Inferior parietal cortex (tissue), 1 donor: ENCODE results near the gene ATXN7L1.

Source experiments
- DNase-seq: peaks from one replicate; pipeline ENCODE4 v3.0.0-alpha.2; 2016; ENCODE audit errors: extremely low spot score

ATXN7L1 gene

GRCh38 chr7:105584165-105584564 is 292.2 kb downstream of the ATXN7L1 start:
- DNase-seq = no peak

GRCh38 chr7:105583061-105583460 is 293.3 kb downstream of the ATXN7L1 start:
- DNase-seq = no peak

DNA sequence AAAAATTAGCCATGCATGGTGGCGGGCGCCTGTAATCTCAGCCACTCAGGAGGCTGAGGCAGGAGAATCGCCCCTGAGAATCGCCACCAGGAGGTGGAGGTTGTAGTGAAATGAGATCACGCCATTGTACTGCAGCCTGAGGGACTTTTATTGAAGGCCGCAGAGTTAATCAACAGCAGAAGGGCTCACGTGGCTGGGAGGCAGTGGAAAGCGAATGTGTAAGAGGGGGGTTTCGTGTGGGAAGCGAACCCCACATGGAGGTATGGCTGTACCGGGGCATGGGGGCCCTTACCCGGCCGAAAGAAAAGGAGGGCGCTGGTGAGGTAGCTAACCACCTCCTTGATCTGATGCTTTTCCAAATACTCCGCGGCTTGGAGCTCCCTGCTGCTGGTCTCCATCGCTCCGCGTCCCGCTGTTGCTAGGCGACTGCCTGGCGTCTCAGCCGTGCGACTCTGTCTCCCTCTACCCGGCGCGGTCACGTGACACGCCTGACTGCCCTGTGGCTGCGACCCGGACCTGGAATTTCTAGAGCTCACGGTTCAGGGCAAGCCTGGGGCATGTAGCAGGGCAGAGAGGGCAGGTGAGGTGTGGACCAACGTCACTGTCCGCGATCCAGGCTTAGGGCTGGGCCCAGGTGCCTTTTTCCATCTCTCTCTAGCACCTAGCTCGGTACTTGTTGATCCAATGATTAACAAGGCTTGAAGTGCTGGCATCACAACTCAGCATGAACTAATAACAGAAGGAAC is 295.2 kb downstream of the ATXN7L1 start, which contains the start of gene EFCAB10:
EFCAB10 (minus strand) TSS at position 428 of the 746 bp plus-strand sequence; CDS start at position 398, 30 bp downstream.
- DNase-seq = peak; percentile 67

GRCh38 chr7:105580022-105580740 is 296.2 kb downstream of the ATXN7L1 start:
- no peak for DNase-seq

- DNase-seq = no peak
These were observed 297.9 kb downstream of the ATXN7L1 start for GRCh38 chr7:105578496-105578895.

DNA sequence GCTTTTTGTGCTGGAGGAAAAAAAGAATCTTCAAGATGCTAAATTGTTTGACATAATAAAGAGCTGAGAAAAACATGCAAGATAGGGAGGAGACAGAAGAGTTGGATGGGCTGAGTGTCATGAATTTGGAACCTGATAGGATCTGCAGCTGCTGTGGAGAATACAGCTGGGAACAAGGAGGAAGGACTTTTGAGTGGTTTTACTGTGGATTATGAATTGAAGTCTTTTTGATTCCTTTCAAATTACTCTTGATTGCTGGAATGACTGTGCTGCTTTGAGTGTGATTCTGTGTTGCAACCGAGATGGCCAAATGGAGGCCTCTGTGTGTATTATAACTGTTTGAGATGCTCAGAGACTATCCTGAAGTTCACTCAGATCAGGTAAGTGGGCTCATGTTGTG is 299.1 kb downstream of the ATXN7L1 start:
- no peak for DNase-seq

GRCh38 chr7:105571891-105572290 is 304.5 kb downstream of the ATXN7L1 start:
- DNase-seq = no peak

DNA sequence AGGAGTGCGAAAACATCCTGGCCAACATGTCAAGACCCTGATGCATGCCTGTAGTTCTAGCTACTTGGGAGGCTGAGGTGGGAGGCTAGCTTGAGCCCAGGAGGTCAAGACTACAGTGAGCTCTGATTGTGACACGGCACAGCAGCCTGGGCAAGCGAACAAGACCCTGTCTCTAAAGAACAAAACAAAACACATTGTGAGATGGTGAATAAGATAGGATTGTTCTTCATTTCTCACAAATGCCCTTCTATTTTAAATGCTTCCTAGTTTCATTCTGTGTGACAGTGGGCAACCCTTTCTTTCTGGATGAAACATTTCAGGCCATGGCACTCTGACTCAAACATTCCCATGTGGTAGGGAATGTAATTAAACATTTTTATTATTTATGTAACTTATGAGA is 308.6 kb downstream of the ATXN7L1 start:
- no peak for DNase-seq

DNA sequence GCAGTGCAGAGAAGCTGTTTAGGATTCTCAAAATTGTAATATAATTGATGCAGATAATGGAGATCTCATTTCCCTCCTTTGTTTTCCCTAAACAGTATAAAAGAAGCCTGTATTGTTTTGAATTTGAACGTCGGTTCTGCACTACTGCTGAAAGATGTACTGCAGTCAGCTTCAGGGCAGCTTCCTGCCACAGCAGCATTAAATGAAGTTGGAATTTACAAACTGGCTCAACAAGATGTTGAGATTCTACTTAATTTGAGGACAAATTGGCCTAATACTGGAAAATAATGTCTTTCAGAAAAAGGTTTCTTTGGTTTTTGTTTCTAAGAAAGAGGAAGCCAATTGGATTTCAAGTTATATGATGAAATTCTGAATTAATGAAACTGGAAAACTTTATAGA is 309.4 kb downstream of the ATXN7L1 start:
- DNase-seq = no peak

DNA sequence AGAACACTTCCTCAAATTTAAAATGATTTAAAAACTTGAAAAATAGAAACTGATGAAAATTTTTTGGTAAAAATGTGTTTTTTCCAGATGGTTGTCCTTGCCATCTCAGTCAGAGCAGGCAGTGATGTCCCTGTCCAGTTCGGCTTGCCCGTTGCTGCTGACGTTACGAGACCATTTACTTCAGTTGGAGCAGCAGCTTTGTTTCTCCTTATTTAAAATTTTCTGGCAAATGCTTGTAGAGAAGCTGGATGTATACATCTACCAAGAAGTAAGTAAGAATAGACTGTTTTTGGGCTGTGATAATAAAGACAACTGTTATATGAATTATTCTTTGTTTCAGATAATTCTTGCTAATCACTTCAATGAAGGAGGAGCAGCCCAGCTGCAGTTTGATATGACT is 311.2 kb downstream of the ATXN7L1 start:
- no peak for DNase-seq

GRCh38 chr7:105559926-105560325 is 316.5 kb downstream of the ATXN7L1 start:
- no peak for DNase-seq
